Measurements from ENCODE around the gene SLCO3A1. TPM values are rescaled to one million over a fixed set of nuclear protein-coding genes. Genes with fewer than 3 reads are reported as not detected.

The SLCO3A1 gene
- total RNA-seq, 1 experiment from 2014 or later: 5.1 TPM

GRCh38 chr15:91916051-91916450 is 62.5 kb downstream of the SLCO3A1 start:
- H3K4me2 ChIP-seq (ENCODE audit: low read length): no peak overlapping the region
- DNase-seq (ENCODE audit: low read depth, low spot score) (no peak), ATAC-seq (no peak)
- H3K79me2 ChIP-seq (ENCODE audit: insufficient read depth, low read length): no peaks in the 10 kb centered on the region
- no peaks in the 10 kb centered on the region for H3K27me3 ChIP-seq (ENCODE audit: insufficient read depth, low read length)
- ChIA-PET POLR2A (no interaction called here), CTCF (no interaction called here), RAD21 (ENCODE audit: low non-redundant PET in 1 of 2, low total read pairs in 2 of 2, uncharacterized antibody in 2 of 2, unreplicated experiment in 2 of 2) (no interaction called here)
- no peaks in the 10 kb centered on the region for H3K4me1 ChIP-seq (ENCODE audit: control insufficient read depth in 1 of 2, insufficient read depth in 2 of 2, low read length in 2 of 2)
- intact Hi-C loops (cut with micrococcal nuclease): no loop called here
- TF ChIP-seq JUND (IDR thresholded peaks at IDR 0.05): no peak
- no peak for TF ChIP-seq ZFX (IDR thresholded peaks at IDR 0.05)
- no peak for TF ChIP-seq ZNF274 (IDR thresholded peaks at IDR 0.05; ENCODE audit: low read depth, low read length)
- no peak for TF ChIP-seq REST (IDR thresholded peaks at IDR 0.05; ENCODE audit: low read depth)
- TF ChIP-seq EGR1 (IDR thresholded peaks at IDR 0.05; ENCODE audit: low read depth): no peak
- no peak for TF ChIP-seq EZH2 (IDR thresholded peaks at IDR 0.05)
- no peak for TF ChIP-seq CEBPB (IDR thresholded peaks at IDR 0.05; ENCODE audit: low read depth)
- TF ChIP-seq MAX (IDR thresholded peaks at IDR 0.05): no peak
- no peak for TF ChIP-seq FOSL1 (IDR thresholded peaks at IDR 0.05; ENCODE audit: low read depth)
- TF ChIP-seq TCF7L2 (IDR thresholded peaks at IDR 0.05; ENCODE audit: borderline replicate concordance, extremely low read depth, insufficient read depth, insufficient read length): no peak
- no peak overlapping the region for H3K27ac ChIP-seq (ENCODE audit: low read depth, low read length)
- H3K36me3 ChIP-seq (ENCODE audit: control insufficient read depth in 1 of 2, insufficient read depth in 2 of 2, low read length in 2 of 2): no peaks in the 10 kb centered on the region
- H3K9ac ChIP-seq (ENCODE audit: low read length): no peak overlapping the region
- no peaks in the 10 kb centered on the region for H3K9me2 ChIP-seq (ENCODE audit: insufficient read depth)
- no TSS peak for BruUV-seq (replicated peaks)
- H4K20me1 ChIP-seq (ENCODE audit: insufficient read depth): no peaks in the 10 kb centered on the region
- no peak overlapping the region for H3K4me3 ChIP-seq (replicated peaks in 1 of 2; ENCODE audit: low read depth in 1 of 2, low read length in 2 of 2)
- no peak overlapping the region for H2AFZ ChIP-seq (ENCODE audit: low read depth, low read length, poor library complexity, severe bottlenecking)
- no peaks in the 10 kb centered on the region for H3K9me3 ChIP-seq (ENCODE audit: control insufficient read depth in 1 of 2, insufficient read depth in 1 of 2, low read depth in 1 of 2, low read length in 2 of 2)

Measured in HCT116 (cell line).